ENCODE results near the gene ATAD3C. TPM values are rescaled to one million over a fixed set of nuclear protein-coding genes. Genes with fewer than 3 reads are reported as not detected.
"Not testable (repeated sequence)": the region's sequence is repeated elsewhere in the genome, so short reads cannot be mapped to it uniquely, and the experiment has no call there.

Gene ATAD3C
- total RNA-seq, 1 experiment from 2014 or later = 1.4 TPM

GRCh38 chr1:1451696-1452364 lies 2.3 kb downstream of the ATAD3C start:
- Histone ChIP-seq H3K36me3 (ENCODE audit: low read depth, low read length) (no peaks in the 10 kb centered on the region), H3K4me1 (ENCODE audit: insufficient read depth, low read length) (no peaks in the 10 kb centered on the region), H3F3A (ENCODE audit: low read length, unreplicated experiment) (no peaks in the 10 kb centered on the region), H3K9ac (ENCODE audit: low read length) (no peak overlapping the region), H2AFZ (ENCODE audit: low read length) (no peak overlapping the region), H3K4me3 (ENCODE audit: low read length) (no peak overlapping the region), H4K20me1 (ENCODE audit: low read length) (no peaks in the 10 kb centered on the region), H3K79me2 (ENCODE audit: low read length) (no peaks in the 10 kb centered on the region), H3K9me2 (replicated peaks; ENCODE audit: low read length) (no peaks in the 10 kb centered on the region), H3K4me2 (ENCODE audit: low read length) (no peak overlapping the region), H3K27ac (ENCODE audit: low read length) (no peak overlapping the region), H3K9me3 (ENCODE audit: low read length) (no peaks in the 10 kb centered on the region), H3K27me3 (ENCODE audit: low read length) (no peaks in the 10 kb centered on the region)
- TF ChIP-seq EZH2 (IDR thresholded peaks at IDR 0.05; ENCODE audit: low read length, unreplicated experiment) (no peak), EZH2phosphoT487 (IDR thresholded peaks at IDR 0.05; ENCODE audit: borderline replicate concordance, low read length) (no peak), CTCF (conservative IDR thresholded peaks at IDR 0.05; ENCODE audit: low read depth, low read length) (no peak)
- ChIA-PET POLR2A (ENCODE audit: unreplicated experiment) (no interaction called here), CTCF (no interaction called here)
- ATAC-seq (no peak), DNase-seq (no peak)
- intact Hi-C loops (cut with micrococcal nuclease) = no loop called here
- no TSS peak for BruUV-seq (replicated peaks)

- H3F3A ChIP-seq (ENCODE audit: low read length, unreplicated experiment); ATAC-seq; intact Hi-C loops (cut with micrococcal nuclease); H2AFZ ChIP-seq (ENCODE audit: low read length); POLR2A ChIA-PET (ENCODE audit: unreplicated experiment); H3K4me2 ChIP-seq (ENCODE audit: low read length); H3K27ac ChIP-seq (ENCODE audit: low read length); H3K36me3 ChIP-seq (ENCODE audit: low read depth, low read length); H3K4me3 ChIP-seq (ENCODE audit: low read length); H3K79me2 ChIP-seq (ENCODE audit: low read length); DNase-seq; BruUV-seq (replicated peaks); H3K9me2 ChIP-seq (replicated peaks; ENCODE audit: low read length); H4K20me1 ChIP-seq (ENCODE audit: low read length); H3K9ac ChIP-seq (ENCODE audit: low read length); H3K4me1 ChIP-seq (ENCODE audit: insufficient read depth, low read length); H3K9me3 ChIP-seq (ENCODE audit: low read length); H3K27me3 ChIP-seq (ENCODE audit: low read length); CTCF ChIA-PET: not testable (repeated sequence)
Measured at GRCh38 chr1:1452365-1452739, 2.9 kb downstream of the ATAD3C start.

GRCh38 chr1:1452882-1453281 lies 3.4 kb downstream of the ATAD3C start:
- ATAC-seq (no peak), DNase-seq (no peak)
- POLR2A ChIA-PET (ENCODE audit: unreplicated experiment) = no interaction called here
- Histone ChIP-seq H3K79me2 (ENCODE audit: low read length) (no peaks in the 10 kb centered on the region), H3K27me3 (ENCODE audit: low read length) (no peaks in the 10 kb centered on the region), H3K9me3 (ENCODE audit: low read length) (no peaks in the 10 kb centered on the region), H3K4me1 (ENCODE audit: insufficient read depth, low read length) (no peaks in the 10 kb centered on the region), H3F3A (ENCODE audit: low read length, unreplicated experiment) (no peaks in the 10 kb centered on the region), H2AFZ (ENCODE audit: low read length) (no peak overlapping the region), H3K4me3 (ENCODE audit: low read length) (no peak overlapping the region), H3K9me2 (replicated peaks; ENCODE audit: low read length) (no peaks in the 10 kb centered on the region), H3K36me3 (ENCODE audit: low read depth, low read length) (no peaks in the 10 kb centered on the region), H4K20me1 (ENCODE audit: low read length) (no peaks in the 10 kb centered on the region), H3K27ac (ENCODE audit: low read length) (no peak overlapping the region), H3K9ac (ENCODE audit: low read length) (no peak overlapping the region), H3K4me2 (ENCODE audit: low read length) (no peak overlapping the region)
- BruUV-seq (replicated peaks) = no TSS peak
- CTCF ChIA-PET = interaction anchor here (0.6 kb wide), 1 partner anchor 27 kb away, joined by 3 read pairs; no protein-coding TSS in a partner anchor
- intact Hi-C loops (cut with micrococcal nuclease) = no loop called here
- no peak for TF ChIP-seq EZH2phosphoT487 (IDR thresholded peaks at IDR 0.05; ENCODE audit: borderline replicate concordance, low read length)
- no peak for TF ChIP-seq CTCF (conservative IDR thresholded peaks at IDR 0.05; ENCODE audit: low read depth, low read length)
- no peak for TF ChIP-seq EZH2 (IDR thresholded peaks at IDR 0.05; ENCODE audit: low read length, unreplicated experiment)

- POLR2A ChIA-PET (ENCODE audit: unreplicated experiment); H3K27me3 ChIP-seq (ENCODE audit: low read length); H3K9me3 ChIP-seq (ENCODE audit: low read length); H3K36me3 ChIP-seq (ENCODE audit: low read depth, low read length); H3K9ac ChIP-seq (ENCODE audit: low read length); H3K4me3 ChIP-seq (ENCODE audit: low read length); H2AFZ ChIP-seq (ENCODE audit: low read length); H3K79me2 ChIP-seq (ENCODE audit: low read length); H4K20me1 ChIP-seq (ENCODE audit: low read length); intact Hi-C loops (cut with micrococcal nuclease); H3K4me1 ChIP-seq (ENCODE audit: insufficient read depth, low read length); H3K27ac ChIP-seq (ENCODE audit: low read length); CTCF ChIA-PET; H3K4me2 ChIP-seq (ENCODE audit: low read length); H3K9me2 ChIP-seq (replicated peaks; ENCODE audit: low read length); DNase-seq; BruUV-seq (replicated peaks); ATAC-seq; H3F3A ChIP-seq (ENCODE audit: low read length, unreplicated experiment): not testable (repeated sequence)
Measured at GRCh38 chr1:1454286-1455056, 5.0 kb downstream of the ATAD3C start.

Measured in PC-3 (cell line).